Activated CD4-positive, alpha-beta T cell treated with anti-CD3 and anti-CD28 coated beads for 24 hours (primary cell): ENCODE measurements around the gene TMCC2.

Experiments
- DNase-seq, 2 donors: peaks; one replicate each; pipeline ENCODE4 v3.0.0-alpha.2; 2020; ENCODE audit warnings: low read depth in 2 of 2

TMCC2 gene

GRCh38 chr1:205301842-205302588 is 74.3 kb downstream of the TMCC2 start:
- DNase-seq: no peak

DNA sequence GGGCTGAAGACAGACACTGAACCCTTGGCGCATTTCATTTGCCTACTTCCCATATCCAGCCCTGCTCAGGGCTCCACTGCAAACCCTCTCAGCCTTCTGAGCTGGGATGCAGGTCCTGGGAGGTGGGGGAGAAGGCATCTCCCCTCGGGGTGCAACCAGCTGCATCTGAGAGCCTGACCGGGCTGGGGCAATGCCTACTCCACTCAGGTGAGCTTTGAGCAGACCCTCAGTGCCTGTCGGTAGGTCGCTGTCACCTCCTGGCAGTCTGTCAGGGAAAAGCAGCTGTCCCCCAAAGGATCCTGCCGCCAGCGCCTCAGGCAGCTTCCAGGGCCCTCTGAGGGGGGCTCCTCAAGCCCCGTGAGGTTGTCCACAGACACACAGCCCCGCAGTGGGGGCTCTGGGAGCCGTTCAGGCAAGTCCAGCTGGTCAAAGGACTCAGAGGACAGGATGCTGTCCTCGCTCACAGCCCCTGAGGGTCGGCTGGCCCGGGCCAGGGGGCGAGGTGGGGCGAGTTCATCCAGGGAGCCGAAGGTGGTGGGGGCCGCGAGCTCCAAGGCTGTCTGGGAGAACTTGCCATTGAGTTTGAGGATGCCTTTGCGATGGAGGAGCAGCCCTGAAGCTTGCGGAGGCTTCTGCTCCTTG is 75.6 kb downstream of the TMCC2 start:
- no peak for DNase-seq

DNA sequence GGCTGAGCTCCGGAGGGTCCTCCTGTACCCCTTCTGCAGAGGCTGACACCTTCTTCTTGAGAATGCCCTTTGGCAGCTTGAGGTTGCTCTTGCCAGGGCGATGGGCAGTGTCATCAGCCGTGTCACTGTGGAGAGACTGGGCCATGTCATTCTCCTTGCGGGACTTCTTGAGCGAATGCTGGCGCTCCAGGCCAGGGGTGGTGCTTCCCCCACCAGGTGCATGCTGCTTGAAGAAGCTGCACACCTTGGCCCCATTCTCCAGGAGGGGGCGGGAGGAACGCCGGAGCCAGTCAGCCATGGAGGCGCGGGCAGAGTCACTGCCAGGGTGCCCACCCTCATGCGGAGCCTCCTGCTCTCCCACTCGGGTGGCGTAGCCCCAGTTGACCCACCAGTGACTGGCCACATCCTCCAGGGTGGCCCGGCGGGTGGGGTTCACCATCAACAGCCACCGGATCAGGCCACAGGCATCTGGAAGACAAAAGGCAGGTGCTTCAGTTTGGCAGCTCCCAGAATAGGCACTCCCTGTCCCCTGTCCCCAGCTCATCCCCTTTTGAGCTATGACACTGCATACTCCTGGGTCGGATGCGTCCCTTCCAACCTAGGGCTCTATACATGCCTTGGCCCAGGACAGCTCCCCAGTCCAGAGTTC is 76.4 kb downstream of the TMCC2 start:
- no peak for DNase-seq

DNA sequence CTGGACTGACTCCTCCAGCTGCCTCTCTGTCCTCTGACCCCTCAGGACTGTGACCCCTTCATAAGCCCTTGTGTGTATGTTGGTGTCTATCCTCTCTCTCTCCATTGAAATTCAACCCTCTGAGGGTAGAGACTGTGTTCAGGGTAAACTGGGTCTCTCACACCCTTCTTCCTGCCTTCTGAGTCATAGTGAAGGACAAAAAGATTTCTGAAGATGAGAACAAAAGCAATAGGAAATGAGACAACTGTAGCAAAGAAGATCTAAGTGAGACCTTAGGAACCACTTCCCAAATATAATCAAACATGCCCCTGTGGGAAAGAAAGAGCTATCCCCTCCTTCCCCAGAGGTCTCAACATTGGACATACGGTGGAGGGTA is 76.9 kb downstream of the TMCC2 start:
- DNase-seq: no peak

DNA sequence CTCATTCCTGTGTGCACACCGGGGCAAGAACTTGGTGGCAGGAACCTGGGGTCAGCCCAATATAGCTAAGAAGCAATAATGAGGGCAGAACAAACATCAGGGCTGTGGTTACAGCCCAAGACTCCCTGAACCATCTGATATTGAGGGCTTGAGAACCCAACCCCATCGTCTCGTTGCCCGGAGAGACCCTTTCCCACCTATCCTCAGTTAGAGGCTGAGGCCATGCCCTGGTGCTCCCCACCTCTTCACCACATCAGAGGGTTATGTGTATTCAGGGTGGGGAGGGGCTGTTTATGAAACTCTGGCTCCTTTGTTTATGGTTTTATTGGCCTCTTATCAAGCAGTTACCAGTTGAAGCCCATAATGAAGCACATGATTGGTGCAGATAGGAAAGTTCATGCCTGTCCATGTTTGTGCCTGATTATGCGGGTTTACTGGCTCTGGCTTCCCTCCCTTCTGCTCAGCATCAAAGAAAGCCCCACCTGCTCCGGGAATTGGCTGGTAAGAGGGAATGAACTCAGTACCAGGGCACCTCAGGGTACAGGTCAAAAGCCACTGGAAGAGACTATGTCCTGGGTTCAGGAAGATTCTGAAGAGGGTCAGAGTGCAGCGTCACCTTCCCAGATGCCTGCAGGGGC is 79.3 kb downstream of the TMCC2 start:
- no peak for DNase-seq

GRCh38 chr1:205309741-205310140 is 82.0 kb downstream of the TMCC2 start:
- DNase-seq: no peak

DNA sequence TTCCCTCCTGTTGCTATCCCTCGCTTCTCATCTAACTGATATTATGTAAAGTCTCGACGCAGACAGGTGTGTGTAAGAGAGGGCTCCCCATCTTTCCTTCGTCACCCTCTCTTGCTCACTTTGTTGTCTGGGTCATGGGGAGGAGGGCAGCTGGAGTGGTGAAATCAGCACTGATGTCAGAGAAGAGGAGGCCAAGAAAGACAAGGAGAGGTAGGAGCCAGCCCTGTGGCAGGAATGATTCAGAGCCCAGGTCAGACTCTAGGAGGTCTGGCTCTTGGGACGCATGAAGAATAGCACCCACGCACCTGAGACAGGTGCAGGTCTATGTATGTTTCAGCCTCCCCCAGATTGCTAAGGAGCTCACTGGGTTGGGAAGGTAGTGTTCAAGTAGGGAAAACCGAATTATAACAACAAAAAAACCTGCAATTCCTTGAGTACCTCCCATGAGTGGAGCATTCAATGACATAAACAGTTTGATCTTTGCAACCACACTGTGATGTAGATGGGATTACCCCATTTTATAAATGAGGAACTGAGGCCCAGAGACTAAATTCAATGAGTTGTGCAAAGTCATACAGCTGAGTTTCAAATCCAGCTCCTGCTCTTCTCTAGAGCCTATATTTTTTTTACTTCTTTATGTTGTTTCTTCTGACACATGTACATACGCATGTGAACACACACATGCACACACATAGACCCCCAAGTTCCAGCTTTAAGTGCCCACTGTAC is 83.4 kb downstream of the TMCC2 start:
- DNase-seq: no peak

DNA sequence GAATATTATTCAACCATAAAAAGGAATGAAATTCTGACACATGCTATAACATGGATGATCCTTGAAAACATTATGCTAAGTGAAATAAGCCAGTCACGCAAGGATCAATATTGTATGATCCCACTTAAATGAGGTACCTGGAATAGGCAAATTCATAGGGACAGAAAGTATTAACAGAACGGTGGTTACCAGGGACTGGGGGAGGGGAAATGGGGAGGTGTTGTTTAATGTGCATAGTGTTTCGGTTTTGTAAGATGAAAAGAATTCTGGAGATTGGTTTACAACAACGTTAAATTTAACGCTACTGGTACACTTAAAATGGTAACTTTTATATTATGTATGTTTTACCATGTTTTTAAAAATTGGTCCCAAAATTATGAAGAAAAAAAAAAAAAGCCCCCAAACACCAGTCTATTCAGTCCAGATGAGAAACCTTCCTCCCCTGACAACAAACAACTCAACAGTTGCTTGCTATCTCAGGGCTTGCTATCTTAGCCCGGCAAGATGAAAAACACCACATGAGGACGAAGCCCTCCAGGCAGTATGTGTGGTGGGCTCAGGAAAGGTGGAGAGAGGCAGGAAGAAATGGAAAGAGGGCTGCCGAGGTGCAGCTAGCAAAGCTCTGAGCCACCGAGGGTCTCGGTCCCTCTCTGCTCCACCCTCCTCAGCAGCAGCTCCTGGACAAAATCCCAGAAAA is 85.3 kb downstream of the TMCC2 start:
- DNase-seq: no peak

- no peak for DNase-seq
These were observed 86.0 kb downstream of the TMCC2 start for GRCh38 chr1:205313563-205314308.

GRCh38 chr1:205315008-205315618 is 87.4 kb downstream of the TMCC2 start:
- no peak for DNase-seq

DNA sequence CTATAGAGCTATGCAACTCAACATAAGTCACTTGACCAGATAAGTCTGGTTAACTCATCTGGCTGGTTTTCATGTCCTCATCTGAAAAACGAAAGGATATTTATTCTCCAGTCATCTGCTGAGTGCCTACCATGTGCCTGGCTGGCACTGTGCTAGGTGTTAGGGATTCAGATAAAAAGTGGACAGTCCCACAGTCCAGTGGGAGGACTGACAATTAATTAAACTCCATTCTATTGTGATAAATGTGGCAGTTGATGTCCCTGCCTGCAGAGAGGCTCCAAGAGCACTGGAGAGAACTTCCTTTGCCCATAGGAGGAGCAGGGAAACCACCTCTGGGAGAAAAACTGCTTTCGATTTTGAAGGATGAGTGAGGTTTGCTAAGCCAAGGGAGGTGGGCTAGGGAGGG is 88.4 kb downstream of the TMCC2 start:
- no peak for DNase-seq

- DNase-seq: no peak
These were observed 89.7 kb downstream of the TMCC2 start for GRCh38 chr1:205317311-205317917.

GRCh38 chr1:205318231-205318991 is 90.7 kb downstream of the TMCC2 start:
- DNase-seq: no peak

GRCh38 chr1:205319081-205320018 is 91.6 kb downstream of the TMCC2 start:
- no peak for DNase-seq

GRCh38 chr1:205321162-205321958 is 93.6 kb downstream of the TMCC2 start, which contains the start of gene NUAK2:
NUAK2 (minus strand) TSS chr1:205321745; CDS start chr1:205321628, 117 bp downstream.
- peak; percentile 76 to 82 for DNase-seq

- DNase-seq: no peak
These were observed 94.2 kb downstream of the TMCC2 start for GRCh38 chr1:205321959-205322283.
